GM21447 (cell line): Measurements from ENCODE around the gene SMPD1.
"Not testable (repeated sequence)": the region's sequence is repeated elsewhere in the genome, so short reads cannot be mapped to it uniquely, and the experiment has no call there.

Experiments used
- ATAC-seq: cut with Tn5 transposase; IDR thresholded peaks from one replicate; pipeline ENCODE4 v1.9.1; 2021; ENCODE audit not compliant: unreplicated experiment

The SMPD1 gene

DNA sequence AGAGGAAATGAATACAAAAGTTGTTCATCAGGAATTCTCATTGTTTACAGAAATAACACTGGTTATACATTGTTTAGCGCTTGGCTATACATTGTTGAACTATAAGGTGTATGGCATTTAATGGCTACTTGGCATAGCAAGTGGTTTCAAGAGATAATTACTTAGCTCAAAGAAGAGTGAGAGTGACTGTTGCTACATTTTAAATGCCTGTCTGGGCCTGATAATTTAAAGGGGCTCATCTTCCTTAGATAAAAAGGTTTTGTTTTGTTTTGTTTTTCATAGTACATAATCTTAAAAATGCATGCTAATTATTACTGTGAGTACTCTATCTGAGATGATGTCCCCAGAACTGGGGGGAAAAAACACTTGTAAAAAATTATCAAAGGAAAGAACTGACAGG is 1.5 kb upstream of the SMPD1 start:
- no peak for ATAC-seq

DNA sequence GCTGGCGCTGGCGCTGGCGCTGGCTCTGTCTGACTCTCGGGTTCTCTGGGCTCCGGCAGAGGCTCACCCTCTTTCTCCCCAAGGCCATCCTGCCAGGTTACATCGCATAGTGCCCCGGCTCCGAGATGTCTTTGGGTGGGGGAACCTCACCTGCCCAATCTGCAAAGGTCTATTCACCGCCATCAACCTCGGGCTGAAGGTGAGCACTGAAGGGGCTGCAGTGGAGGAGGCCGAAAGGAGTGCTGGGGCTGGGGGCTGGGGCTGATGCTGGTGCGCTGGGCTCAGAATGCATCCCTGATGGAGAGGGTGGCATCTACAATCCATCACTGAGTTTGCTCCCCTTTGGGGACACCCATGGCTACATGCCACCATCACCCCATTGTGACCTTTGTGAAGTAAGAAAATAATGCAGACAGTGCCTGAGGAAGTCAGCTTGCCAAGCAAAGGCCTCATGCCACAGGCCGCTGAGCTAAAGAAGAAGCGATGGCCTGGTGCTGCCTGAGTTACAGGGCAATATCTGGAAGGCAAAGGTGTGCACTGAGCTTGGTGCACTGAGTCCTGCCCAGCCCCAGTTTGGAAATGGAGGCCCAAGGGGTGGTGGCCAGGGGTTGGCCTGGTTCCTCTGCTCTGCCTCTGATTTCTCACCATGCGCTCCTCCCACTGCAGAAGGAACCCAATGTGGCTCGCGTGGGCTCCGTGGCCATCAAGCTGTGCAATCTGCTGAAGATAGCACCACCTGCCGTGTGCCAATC is 620 bp downstream of the SMPD1 start:
- ATAC-seq, result no peak

DNA sequence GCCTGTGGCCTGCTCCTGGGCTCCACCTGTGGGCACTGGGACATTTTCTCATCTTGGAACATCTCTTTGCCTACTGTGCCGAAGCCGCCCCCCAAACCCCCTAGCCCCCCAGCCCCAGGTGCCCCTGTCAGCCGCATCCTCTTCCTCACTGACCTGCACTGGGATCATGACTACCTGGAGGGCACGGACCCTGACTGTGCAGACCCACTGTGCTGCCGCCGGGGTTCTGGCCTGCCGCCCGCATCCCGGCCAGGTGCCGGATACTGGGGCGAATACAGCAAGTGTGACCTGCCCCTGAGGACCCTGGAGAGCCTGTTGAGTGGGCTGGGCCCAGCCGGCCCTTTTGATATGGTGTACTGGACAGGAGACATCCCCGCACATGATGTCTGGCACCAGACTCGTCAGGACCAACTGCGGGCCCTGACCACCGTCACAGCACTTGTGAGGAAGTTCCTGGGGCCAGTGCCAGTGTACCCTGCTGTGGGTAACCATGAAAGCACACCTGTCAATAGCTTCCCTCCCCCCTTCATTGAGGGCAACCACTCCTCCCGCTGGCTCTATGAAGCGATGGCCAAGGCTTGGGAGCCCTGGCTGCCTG is 1.4 kb downstream of the SMPD1 start:
- no peak for ATAC-seq

DNA sequence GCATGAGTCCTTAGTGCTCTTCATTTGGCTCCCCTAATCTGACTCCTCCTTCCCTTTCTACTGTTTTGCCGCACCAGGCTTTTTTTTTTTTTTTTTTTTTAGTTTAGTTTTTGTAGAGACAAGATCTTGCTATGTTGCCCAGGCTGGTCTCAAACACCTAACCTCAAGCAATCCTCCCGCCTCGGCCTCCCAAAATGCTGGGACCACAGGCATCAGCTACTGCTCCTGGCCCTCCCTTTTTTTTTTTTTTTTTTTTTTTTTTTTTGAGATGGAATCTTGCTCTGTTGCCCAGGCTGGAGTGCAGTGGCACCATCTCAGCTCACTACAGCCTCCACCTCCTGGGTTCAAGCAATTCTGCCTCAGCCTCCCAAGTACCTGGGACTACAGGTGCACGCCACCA is 2.0 kb downstream of the SMPD1 start:
- ATAC-seq, result not testable (repeated sequence)

DNA sequence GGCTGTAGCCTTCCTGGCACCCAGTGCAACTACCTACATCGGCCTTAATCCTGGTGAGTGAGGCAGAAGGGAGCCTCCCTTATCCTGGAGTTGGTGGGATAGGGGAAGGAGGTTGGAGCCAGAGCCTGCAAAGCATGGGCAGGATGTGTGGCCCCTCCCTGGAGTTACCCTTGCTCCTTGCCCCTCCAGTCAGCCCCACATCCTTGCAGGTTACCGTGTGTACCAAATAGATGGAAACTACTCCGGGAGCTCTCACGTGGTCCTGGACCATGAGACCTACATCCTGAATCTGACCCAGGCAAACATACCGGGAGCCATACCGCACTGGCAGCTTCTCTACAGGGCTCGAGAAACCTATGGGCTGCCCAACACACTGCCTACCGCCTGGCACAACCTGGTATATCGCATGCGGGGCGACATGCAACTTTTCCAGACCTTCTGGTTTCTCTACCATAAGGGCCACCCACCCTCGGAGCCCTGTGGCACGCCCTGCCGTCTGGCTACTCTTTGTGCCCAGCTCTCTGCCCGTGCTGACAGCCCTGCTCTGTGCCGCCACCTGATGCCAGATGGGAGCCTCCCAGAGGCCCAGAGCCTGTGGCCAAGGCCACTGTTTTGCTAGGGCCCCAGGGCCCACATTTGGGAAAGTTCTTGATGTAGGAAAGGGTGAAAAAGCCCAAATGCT is 3.9 kb downstream of the SMPD1 start:
- ATAC-seq, result no peak

DNA sequence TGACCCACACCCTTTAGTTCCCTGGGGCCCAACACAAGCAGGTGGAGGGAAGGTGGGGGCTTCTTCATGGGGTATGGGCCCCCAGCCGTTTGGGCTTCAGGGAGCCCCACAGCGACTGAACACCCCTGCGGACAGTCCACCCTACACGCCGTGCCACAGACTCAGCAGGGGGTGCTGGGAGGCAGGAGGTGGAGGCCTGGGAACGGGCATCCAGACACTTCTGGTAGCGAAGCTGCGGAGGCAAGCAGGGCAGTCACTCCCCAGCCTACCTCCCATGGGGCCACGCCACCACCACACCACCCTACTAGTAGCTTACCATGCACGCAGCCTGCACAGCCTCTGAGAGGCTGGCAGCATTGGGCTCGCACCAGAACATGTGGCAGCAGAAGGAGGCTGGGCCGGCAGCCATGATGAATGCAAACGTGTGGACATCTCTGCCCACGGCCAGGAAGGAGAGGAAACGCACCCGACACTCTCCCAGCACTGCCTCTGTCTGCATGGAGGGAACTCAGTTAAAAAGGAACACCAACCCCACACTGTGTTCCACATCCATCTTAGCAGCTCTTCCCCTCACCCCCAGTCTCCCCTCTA is 5.3 kb downstream of the SMPD1 start:
- ATAC-seq, result no peak

DNA sequence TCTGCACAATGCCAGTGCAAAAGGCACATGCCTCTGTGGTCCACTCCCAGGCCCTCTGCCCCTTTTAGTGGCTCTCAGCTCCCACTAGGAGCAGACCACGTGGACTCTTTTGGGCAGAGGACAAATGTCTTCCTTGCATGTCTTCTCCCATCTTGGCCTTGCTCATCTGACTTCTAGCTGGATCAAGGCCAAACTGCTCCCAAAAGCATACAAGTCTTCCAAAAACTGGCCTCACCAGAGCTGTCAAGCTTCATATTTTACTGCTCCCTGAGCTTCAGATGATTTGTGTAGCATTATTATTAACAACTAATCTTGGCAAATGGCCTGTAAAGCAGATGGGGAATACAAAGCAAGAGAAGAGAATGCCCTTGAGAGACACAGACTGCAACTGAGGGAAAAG is 6.9 kb downstream of the SMPD1 start:
- no peak for ATAC-seq

DNA sequence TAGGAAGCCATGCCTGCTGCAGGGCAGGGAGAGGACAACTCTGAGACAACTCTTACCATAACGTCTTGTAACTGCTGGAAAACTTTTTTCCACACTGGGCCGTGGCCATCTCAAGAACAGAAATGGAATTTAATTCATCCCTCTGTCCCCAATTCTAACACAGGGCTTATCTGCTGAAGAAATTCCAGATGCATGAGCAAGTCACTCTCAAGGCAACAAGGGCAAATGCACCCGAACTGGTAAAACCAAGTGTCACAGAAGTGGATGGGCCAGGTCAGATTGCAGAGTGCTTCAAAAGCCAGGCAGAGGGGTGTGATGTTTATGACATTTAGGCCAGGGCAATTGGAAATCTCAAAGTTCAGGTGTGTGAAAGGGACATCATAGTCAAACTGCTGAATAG is 7.4 kb downstream of the SMPD1 start:
- ATAC-seq, result no peak

DNA sequence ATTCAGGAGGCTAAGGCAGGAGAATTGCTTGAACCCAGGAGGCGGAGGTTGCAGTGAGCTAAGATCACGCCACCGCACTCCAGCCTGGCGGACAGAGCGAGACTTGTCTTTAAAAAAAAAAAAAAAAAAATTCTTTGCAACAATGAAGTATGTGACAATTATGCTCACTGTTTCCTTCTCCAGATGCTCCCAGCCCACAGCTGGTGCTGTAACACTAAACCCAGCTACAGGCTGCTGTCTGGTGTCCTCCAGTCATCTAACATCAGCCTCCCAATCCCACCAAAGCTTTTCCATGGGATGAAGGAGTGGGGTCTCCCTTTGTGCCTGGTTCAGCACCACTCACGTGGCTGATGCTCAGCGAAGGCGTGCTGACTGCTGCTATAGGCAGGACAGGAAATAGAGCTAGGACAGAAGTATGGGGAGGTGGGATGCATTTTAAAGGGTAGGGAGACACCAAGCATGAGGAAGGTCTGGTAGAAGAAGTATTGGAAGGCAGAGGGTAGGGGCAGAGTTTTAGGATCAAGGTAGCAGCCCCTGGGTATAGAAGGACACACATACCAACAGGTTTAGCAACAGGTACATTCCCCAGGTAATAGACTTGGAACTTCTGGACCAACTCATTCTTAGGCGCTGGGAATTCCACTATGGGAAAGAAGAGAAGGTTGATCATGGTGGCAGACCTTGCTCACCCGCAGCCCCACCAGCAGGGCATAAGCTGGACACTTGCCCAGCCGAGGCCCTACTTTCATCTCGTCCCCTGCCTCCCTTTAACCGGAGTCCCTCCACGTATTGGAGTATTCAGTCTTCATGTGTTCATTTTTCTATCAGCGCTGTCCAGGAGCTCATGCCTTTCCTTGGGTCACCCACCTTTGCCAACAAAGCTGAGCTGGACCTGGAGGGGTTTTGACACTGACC is 10.4 kb downstream of the SMPD1 start:
- no peak for ATAC-seq

DNA sequence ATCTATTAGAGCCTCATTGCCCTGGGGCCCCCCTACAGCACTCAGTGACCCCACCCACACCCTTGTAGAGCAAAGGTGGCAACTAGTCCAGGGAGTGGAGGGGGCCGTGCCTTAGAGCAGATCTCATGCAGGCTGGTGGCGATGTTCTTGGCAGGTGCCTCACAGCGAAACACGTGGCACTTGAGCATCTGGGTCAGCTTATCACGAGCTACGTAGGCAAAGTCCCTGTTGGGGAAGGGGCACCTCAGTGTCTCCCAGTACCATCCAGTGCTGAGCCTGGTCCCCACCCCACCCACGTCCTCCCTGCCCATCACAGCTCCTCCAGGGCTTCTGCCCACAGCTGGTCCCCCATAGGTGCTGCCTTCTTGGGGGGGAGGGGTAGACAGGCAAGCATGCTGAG is 11.2 kb downstream of the SMPD1 start:
- ATAC-seq, result no peak

DNA sequence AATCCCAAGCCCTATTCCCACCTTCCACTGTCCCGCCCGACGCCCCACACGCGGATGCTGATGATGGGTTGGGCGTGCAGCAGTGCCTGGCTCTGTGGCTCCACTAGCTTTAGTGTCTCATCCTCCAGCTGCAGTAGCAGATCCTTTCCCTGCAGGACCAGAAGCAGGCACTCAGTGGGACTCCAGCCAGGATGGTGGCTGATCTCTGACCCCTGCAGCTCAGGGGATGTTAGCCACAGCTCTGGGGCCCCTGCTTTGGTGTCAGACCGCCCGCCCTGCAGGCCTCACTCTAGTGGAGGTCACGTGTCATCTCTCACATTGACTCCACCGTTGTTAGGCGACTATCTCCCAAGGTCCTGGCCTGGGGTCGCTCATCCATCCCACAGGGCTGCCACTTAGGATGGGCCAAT is 11.8 kb downstream of the SMPD1 start:
- ATAC-seq, result peak; percentile 28

DNA sequence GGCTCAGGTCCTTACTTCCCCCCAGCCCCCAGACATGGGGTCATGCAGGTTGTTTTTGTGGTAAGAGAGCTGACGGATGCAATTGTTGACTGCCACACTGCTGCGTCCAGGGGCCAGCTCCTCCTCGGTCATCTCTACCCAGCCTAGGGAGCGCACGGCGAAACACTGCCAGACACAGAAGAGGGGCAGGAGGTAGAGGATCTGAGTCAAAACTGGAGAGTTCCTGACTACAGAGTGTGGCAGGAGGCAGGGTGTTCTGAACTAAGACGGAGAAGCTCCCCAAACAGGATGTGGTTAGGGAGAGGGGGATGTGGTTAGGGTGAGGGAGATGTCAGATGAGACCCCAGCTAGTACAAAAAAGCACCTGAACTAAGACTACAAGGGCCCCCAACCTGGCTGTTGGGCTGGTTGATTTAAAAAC is 12.3 kb downstream of the SMPD1 start:
- ATAC-seq, result peak; percentile 97

DNA sequence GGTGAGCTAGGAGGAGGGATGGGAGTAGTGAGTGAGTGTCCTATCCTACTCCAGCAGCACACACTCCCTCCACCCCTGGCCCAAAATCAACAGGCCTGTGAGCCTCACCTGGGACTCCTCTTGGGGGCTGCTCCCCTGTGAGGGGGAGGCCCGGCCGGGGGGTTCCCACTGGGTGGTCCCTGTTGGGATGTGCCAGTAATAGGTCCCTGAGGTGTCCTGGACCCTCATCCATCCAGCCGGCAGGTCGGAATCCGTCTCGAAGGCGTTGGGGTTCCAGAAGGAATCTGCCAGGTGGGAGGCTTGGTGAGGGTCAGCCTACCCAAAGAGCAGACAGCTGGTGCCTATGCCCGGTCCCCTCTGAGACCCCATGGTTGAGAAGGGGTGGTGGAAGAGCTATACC is 13.3 kb downstream of the SMPD1 start:
- ATAC-seq, result no peak

DNA sequence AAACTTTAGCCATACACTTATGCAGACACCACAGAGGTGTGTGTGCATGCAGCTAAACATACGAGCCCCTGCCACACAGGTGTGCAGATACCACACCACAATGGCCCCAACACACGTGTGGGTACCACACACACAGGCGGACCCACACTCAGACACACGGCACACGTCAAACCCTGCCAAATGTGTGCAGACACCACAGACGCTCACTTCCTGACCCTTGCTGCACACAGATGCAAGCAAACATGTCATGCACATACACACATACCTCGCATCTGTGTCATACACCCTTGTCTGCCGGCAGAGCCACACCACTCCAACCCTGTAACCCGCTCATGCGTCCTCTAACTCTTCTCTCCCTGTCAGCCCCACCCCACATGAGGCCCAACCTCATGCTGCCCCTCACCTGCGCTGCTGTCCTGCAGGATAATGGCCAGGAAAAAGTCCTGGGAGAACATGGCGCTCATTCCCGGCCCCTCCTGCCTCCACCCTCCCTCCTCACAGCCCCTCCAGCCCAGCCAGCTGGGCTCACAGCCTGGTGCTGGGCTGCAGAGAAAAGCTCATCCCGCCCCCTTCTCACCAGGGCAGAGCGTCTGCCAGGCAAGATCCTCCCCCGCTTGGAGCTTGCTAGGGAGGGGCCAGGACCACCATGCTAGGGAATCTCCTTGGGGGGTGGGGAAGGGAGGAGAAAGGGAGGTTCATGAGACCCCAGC is 14.2 kb downstream of the SMPD1 start:
- ATAC-seq, result no peak

DNA sequence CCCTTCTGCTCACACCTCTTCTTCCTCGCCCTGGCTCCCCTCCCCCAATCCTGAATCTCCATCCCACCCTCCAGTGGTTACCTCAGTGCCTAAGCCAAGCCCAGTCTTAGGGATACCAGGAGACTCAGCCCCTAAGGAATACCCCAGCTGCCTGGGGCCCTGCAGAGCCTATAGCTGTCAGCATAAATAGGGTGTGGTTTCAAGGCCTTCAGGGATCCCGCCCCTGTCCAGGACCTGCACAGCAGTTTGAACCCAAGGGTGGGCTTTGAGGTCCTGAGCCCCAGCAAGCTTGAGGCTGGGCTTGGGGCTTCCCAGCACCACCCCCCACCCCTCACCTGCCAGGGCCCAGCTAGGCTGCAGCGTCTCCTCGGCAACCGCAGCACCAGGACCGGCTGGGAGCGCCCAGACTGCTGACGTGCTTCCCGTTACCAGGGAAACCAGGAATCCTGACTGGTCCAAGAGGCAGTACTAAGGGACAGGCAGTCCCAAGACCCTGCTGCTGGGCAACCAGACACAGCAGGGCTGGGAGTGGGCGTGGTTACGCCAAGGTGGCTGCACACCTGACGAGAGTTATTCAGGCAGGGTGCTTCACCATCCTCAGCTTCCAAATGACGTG is 14.9 kb downstream of the SMPD1 start:
- no peak for ATAC-seq

DNA sequence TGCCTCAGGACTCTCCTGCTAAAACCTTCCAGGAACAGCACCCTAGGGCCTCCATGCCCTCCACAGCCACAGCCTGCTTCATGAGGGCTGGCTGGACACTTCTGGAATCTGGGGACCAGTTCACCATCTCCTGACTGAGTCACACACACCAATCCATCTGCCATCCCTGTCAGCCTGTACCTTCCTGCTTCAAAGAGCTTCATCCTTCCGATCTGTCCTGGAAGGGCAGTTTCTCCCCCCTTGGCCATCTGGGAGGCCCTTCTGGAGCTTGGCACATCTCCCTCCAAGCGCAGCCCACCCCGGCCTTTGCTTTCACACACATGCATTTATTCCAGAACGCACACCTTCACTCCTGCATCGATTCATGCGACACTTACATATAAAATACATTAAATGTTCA is 15.6 kb downstream of the SMPD1 start:
- no peak for ATAC-seq

DNA sequence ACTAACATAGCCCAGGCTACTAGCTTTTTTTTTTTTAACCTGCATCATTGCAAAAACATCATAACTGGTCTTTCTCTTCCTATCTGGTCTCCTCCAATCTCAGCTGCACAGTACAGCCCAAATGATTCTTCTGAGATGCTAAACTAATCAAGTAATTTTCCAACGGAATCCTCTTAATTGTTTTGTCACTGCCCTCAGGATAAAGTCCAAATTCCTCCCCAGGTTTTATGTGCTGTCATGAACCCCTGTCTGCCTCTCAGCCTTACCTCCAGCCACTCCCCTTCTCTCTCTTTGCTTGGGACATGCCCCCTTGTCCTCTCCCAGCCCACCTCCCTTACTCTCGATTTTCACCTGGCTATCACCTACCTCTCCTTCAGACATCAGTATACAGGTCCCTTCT is 16.1 kb downstream of the SMPD1 start:
- no peak for ATAC-seq

DNA sequence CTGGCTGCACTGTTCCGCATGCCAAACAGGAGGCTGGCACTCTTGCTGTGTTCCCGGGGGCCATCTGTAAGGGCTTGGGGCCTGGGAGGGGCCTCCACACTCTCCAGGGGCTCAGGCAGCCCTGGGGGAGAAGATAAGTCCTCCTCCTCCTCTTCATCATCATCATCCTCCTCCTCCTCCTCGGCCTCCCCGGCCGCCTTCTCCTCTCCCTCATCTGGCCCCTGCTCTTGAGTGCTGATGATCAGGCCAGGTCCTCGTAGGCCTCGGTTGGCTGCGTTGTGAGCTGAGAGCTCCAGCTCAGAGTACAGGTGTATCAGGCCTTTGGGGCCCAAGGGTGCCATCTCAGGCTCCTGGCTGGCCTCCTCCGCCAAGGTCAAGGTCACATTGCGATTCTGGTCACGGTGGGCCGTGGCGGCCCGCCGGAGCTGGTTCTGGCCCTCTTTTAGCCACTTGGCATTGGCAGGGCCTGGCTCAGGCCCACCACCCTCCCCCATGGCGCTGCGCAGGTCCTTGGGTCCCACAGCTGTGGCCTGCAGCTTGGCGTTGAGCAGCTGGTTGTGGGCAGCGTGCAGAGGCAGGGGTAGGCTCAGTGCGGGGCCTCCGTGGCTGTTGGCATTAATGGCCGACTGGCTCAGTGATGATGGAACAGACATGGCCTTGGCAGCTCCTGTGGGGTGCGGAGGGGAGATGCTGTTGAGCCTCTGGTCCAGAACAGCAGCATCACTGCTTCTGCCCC is 20.6 kb downstream of the SMPD1 start:
- no peak for ATAC-seq

DNA sequence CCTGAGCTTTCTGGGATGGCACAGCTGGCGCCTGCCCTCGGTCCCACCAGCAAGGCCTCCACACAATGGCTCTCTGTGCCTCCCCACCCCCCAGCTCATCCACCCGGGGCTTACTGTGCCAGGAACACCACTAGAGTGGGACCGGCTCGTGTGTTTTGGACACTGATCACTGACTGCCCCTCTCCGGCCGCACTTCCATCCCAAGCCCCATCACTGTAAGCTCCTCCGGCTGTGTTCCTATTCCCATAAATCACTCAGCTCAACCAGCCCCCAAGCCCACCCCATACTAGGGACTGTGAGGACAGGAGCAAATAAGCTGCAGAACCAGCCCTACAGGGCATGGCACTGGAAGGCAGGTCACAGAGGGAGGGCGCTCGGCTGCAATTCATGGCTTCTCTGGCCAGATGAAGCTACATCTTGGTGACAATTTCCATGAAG is 21.3 kb downstream of the SMPD1 start:
- ATAC-seq, result no peak
